OCI-LY1 (cell line): ENCODE results near the gene LMBR1.

Experiments used
- H2AFZ ChIP-seq: fragments of 200-600 bp; sonication (generic), shearing (Covaris generic); 2 replicates; pipeline ENCODE4 v1.6.0; 2014; ENCODE audit warnings: antibody characterized with exemption, mild to moderate bottlenecking, low read length
- H3F3A ChIP-seq: fragments of 200-600 bp; sonication (generic), shearing (Covaris generic); 2 replicates; pipeline ENCODE4 v1.6.0; 2014; ENCODE audit warnings: mild to moderate bottlenecking, antibody characterized with exemption, low read length, moderate library complexity; ENCODE audit not compliant: insufficient read depth
- H3K27ac ChIP-seq: fragments of 200-600 bp; sonication (generic); 2 replicates; pipeline ENCODE4 v1.5.1; 2014; ENCODE audit warnings: low read length, mixed run types, mild to moderate bottlenecking, low read depth; ENCODE audit not compliant: poor library complexity, severe bottlenecking
- H3K27me3 ChIP-seq: fragments of 200-600 bp; sonication (generic); 2 replicates; pipeline ENCODE4 v1.6.0; 2014; ENCODE audit warnings: antibody characterized with exemption, mild to moderate bottlenecking, low read length, moderate library complexity; ENCODE audit not compliant: insufficient read depth
- H3K36me3 ChIP-seq: fragments of 200-600 bp; sonication (generic); 2 replicates; pipeline ENCODE4 v1.6.1; 2014; ENCODE audit warnings: mild to moderate bottlenecking, antibody characterized with exemption, low read length, moderate library complexity, mixed read lengths; ENCODE audit not compliant: insufficient read depth
- H3K4me1 ChIP-seq: fragments of 200-600 bp; sonication (generic); 2 replicates; pipeline ENCODE4 v1.5.1; 2014; ENCODE audit warnings: mild to moderate bottlenecking, low read length, moderate library complexity; ENCODE audit not compliant: insufficient read depth, severe bottlenecking
- H3K4me2 ChIP-seq: fragments of 200-600 bp; sonication (generic), shearing (Covaris generic); 2 replicates; pipeline ENCODE4 v1.6.1; 2014; ENCODE audit warnings: low read length
- H3K4me3 ChIP-seq: fragments of 200-600 bp; sonication (generic); 2 replicates; pipeline ENCODE4 v1.5.1; 2014; ENCODE audit warnings: low read length, low read depth, mild to moderate bottlenecking, mixed read lengths; ENCODE audit not compliant: poor library complexity, severe bottlenecking
- H3K79me2 ChIP-seq: fragments of 200-600 bp; shearing (Covaris generic); 2 replicates; pipeline ENCODE4 v1.6.1; 2016; ENCODE audit warnings: mixed run types, low read length, mixed read lengths; ENCODE audit not compliant: insufficient read depth
- H3K9ac ChIP-seq: fragments of 200-600 bp; sonication (generic), shearing (Covaris generic); 2 replicates; pipeline ENCODE4 v1.6.1; 2014; ENCODE audit warnings: mild to moderate bottlenecking, low read length, mixed read lengths
- H3K9me2 ChIP-seq: fragments of 200-600 bp; sonication (generic), shearing (Covaris generic); 2 replicates; pipeline ENCODE4 v1.6.1; 2014; ENCODE audit warnings: low read depth, mild to moderate bottlenecking, low read length, mixed read lengths
- H3K9me3 ChIP-seq: fragments of 200-600 bp; shearing (Covaris generic); 2 replicates; pipeline ENCODE4 v1.6.1; 2014; ENCODE audit warnings: low read length, mixed read lengths
- H4K20me1 ChIP-seq: fragments of 200-600 bp; sonication (generic), shearing (Covaris generic); 2 replicates; pipeline ENCODE4 v1.6.0; 2016; ENCODE audit warnings: mild to moderate bottlenecking, low read length; ENCODE audit not compliant: insufficient read depth
- EZH2 ChIP-seq: fragments of 200-600 bp; sonication (generic), shearing (Covaris generic); IDR thresholded peaks from 2 replicates; pipeline ENCODE4 v1.8.0; 2017; ENCODE audit warnings: borderline replicate concordance, mixed run types, mild to moderate bottlenecking, antibody characterized with exemption, low read length, moderate library complexity, mixed read lengths
- TF ChIP-seq, protein P1 (sequence below): fragments of 200-600 bp; sonication (generic), shearing (Covaris generic); IDR thresholded peaks from 2 replicates; pipeline ENCODE4 v1.5.1; 2017; ENCODE audit warnings: mild to moderate bottlenecking, antibody characterized with exemption, low read length, moderate library complexity, mixed read lengths

Gene LMBR1

DNA sequence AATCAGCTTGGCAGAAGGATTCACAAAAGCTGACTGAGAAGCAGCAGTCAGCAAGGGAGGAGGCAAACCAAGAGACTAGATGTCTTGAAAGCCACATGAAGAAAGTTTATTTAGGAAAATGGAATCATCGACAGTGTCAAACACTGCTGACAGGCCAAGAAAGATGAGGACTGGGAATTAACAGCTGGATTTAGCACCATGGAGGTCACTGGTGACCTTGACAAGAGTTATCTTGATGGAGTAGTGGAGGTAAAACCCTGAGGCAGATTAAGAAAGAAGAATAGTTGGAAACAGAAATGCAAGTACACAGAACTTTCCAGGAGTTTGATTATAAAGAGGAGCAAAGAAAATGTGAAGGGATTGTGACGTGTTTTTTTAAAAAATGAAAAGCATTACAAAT is 51.5 kb downstream of the LMBR1 start:
- H4K20me1 ChIP-seq = no peaks in the 10 kb centered on the region
- H3F3A ChIP-seq = no peaks in the 10 kb centered on the region; the same call in 1 of the 2 replicates
- H3K27me3 ChIP-seq = no peaks in the 10 kb centered on the region
- peaks cover 15% of the 10 kb centered on the region for H3K36me3 ChIP-seq
- H3K4me3 ChIP-seq = no peak overlapping the region
- TF ChIP-seq, protein P1, sequence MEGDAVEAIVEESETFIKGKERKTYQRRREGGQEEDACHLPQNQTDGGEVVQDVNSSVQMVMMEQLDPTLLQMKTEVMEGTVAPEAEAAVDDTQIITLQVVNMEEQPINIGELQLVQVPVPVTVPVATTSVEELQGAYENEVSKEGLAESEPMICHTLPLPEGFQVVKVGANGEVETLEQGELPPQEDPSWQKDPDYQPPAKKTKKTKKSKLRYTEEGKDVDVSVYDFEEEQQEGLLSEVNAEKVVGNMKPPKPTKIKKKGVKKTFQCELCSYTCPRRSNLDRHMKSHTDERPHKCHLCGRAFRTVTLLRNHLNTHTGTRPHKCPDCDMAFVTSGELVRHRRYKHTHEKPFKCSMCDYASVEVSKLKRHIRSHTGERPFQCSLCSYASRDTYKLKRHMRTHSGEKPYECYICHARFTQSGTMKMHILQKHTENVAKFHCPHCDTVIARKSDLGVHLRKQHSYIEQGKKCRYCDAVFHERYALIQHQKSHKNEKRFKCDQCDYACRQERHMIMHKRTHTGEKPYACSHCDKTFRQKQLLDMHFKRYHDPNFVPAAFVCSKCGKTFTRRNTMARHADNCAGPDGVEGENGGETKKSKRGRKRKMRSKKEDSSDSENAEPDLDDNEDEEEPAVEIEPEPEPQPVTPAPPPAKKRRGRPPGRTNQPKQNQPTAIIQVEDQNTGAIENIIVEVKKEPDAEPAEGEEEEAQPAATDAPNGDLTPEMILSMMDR = no peak
- no peak for TF ChIP-seq EZH2
- peaks cover 48% of the 10 kb centered on the region for H3K79me2 ChIP-seq
- no peaks in the 10 kb centered on the region for H3K4me1 ChIP-seq
- no peak overlapping the region for H2AFZ ChIP-seq
- no peak overlapping the region for H3K9ac ChIP-seq
- no peak overlapping the region for H3K27ac ChIP-seq
- H3K9me3 ChIP-seq = no peaks in the 10 kb centered on the region
- H3K4me2 ChIP-seq = no peak overlapping the region
- no peaks in the 10 kb centered on the region for H3K9me2 ChIP-seq

DNA sequence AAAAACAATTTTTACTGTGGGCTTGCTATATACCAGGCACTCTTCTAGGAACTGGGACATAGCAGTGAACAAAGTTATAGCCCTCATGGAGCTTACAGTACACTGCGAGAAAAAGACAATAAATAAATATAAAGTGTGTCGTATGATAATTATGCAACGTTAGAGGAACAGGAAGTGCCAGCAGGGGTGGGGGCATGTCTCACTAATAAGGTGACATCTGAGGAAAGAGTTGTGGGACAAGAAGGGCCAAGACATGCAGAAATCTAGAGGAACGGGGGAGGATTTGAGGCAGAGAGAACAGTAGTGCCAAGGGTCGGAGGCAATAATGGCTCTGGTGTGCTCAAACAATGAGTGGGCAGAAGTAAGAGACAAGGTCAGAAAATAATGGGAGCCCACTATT is 52.8 kb downstream of the LMBR1 start:
- no peaks in the 10 kb centered on the region; the same call in 1 of the 2 replicates for H3F3A ChIP-seq
- H3K79me2 ChIP-seq = peaks cover 34% of the 10 kb centered on the region
- H3K4me3 ChIP-seq = no peak overlapping the region
- H3K36me3 ChIP-seq = peaks cover 18% of the 10 kb centered on the region
- H3K9me3 ChIP-seq = no peaks in the 10 kb centered on the region
- no peaks in the 10 kb centered on the region for H4K20me1 ChIP-seq
- no peak overlapping the region for H3K27ac ChIP-seq
- no peak overlapping the region for H2AFZ ChIP-seq
- H3K27me3 ChIP-seq = no peaks in the 10 kb centered on the region
- H3K4me2 ChIP-seq = no peak overlapping the region
- no peaks in the 10 kb centered on the region for H3K9me2 ChIP-seq
- no peaks in the 10 kb centered on the region for H3K4me1 ChIP-seq
- no peak for TF ChIP-seq EZH2
- TF ChIP-seq, protein P1 = no peak
- no peak overlapping the region for H3K9ac ChIP-seq

DNA sequence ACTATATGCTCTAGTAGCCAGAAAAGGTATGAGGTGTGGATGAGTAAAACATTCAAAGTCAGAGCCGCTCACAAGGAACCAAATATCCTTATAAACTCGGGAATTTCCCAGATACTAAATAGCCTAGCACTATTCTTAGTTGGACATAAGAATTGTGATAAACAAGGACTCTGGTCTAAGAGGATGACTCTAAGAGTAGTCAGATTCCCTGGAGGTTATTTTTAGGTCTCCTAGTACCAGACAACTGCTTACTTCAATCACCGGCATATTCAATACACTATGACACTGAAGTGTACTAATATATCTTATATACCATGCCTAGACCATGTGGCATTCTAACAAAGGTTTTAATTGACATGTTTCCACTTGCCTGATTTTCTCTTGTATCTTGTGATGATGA is 56.5 kb downstream of the LMBR1 start:
- peaks cover 16% of the 10 kb centered on the region; the same call in 1 of the 2 replicates for H3K79me2 ChIP-seq
- no peak overlapping the region for H2AFZ ChIP-seq
- no peaks in the 10 kb centered on the region for H4K20me1 ChIP-seq
- H3F3A ChIP-seq = no peaks in the 10 kb centered on the region
- H3K4me3 ChIP-seq = no peak overlapping the region
- H3K27me3 ChIP-seq = no peaks in the 10 kb centered on the region
- no peak overlapping the region for H3K9ac ChIP-seq
- H3K36me3 ChIP-seq = peaks cover 38% of the 10 kb centered on the region
- no peaks in the 10 kb centered on the region for H3K9me3 ChIP-seq
- H3K4me1 ChIP-seq = peaks cover 13% of the 10 kb centered on the region
- H3K4me2 ChIP-seq = no peak overlapping the region
- H3K9me2 ChIP-seq = no peaks in the 10 kb centered on the region
- H3K27ac ChIP-seq = no peak overlapping the region
- TF ChIP-seq EZH2 = no peak
- TF ChIP-seq, protein P1 = no peak
